GM21528 (cell line): ENCODE data around the gene USP48.
"Not testable (repeated sequence)": the region's sequence is repeated elsewhere in the genome, so short reads cannot be mapped to it uniquely, and the experiment has no call there.

Experiments used
- ATAC-seq: cut with Tn5 transposase; IDR thresholded peaks from one replicate; pipeline ENCODE4 v1.9.1; 2021; ENCODE audit warnings: mild to moderate bottlenecking, moderate library complexity; ENCODE audit not compliant: unreplicated experiment, low FRiP score

Gene USP48

GRCh38 chr1:21775985-21776562, 6.9 kb downstream of the USP48 start:
- no peak for ATAC-seq

GRCh38 chr1:21775550-21775914, 7.4 kb downstream of the USP48 start:
- ATAC-seq, result no peak

DNA sequence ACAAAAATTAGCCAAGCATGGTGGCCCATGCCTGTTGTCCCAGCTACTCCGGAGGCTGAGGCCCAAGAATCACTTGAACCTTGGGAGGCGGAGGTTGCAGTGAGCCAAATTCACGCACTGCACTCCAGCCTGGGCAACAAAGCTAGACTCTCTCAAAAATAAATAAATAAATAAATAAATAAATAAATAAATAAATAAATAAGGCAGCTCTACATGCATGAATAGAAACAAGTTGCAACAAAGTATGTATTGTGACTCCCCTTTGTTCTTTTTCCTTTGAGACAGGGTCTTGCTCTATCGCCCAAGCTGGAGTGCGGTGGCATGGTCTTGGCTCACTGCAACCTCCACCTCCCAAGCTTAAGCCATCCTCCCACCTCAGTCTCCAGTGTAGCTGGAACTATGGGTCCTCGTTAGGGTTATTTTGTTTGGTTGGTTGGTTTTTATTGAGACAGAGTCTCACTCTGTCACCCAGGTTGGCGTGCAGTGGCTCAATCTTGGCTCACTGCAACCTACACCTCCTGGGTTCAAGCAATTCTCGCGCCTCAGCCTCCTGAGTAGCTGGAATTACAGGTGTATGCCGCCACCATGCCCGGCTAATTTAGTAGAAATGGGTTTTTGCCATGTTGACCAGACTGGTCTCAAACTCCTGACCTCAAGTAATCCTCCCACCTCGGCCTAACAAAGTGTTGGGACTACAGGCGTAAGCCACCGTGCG, 8.0 kb downstream of the USP48 start:
- ATAC-seq, result no peak

GRCh38 chr1:21773585-21773984, 9.4 kb downstream of the USP48 start:
- no peak for ATAC-seq

GRCh38 chr1:21771672-21772071, 11.3 kb downstream of the USP48 start:
- ATAC-seq, result not testable (repeated sequence)

DNA sequence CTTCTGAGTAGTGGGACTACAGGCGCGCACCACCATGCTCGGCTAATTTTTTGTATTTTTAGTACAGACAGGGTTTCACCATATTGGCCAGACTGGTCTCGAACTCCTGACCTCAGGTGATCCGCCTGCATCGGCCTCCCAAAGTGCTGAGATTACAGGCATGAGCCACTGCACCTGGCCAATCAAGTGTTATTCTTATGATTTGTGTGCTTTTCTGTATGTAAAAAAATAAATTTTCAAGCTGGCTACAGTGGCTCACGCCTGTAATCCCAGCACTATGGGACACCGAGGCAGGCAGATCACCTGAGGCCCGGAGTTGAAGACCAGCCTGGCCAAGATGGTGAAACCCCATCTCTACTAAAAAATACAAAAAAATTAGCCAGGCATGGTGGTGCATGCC, 12.3 kb downstream of the USP48 start:
- not testable (repeated sequence) for ATAC-seq

- ATAC-seq, result no peak
Measured at GRCh38 chr1:21770201-21770600, 12.7 kb downstream of the USP48 start.

- ATAC-seq, result not testable (repeated sequence)
Measured at GRCh38 chr1:21767106-21767505, 15.8 kb downstream of the USP48 start.

DNA sequence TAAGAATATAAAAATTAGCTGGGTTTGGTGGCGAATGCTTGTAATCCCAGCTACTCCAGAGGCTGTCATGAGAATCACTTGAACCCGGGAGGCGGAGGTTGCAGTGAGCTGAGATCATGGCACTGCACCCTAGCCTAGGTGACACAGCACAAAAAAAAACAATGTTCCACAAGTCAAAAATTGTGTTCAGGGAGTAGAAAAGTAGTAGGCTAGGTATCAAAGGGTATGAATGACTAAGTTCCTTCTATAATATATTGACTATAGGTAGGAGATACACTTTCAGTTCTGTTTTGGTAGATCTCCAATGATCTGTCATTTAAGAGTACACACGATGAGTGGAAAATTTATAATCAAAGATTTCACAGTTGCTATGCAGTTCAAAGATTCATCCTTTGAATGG, 16.7 kb downstream of the USP48 start:
- no peak for ATAC-seq

GRCh38 chr1:21764615-21765423, 18.1 kb downstream of the USP48 start:
- no peak for ATAC-seq

DNA sequence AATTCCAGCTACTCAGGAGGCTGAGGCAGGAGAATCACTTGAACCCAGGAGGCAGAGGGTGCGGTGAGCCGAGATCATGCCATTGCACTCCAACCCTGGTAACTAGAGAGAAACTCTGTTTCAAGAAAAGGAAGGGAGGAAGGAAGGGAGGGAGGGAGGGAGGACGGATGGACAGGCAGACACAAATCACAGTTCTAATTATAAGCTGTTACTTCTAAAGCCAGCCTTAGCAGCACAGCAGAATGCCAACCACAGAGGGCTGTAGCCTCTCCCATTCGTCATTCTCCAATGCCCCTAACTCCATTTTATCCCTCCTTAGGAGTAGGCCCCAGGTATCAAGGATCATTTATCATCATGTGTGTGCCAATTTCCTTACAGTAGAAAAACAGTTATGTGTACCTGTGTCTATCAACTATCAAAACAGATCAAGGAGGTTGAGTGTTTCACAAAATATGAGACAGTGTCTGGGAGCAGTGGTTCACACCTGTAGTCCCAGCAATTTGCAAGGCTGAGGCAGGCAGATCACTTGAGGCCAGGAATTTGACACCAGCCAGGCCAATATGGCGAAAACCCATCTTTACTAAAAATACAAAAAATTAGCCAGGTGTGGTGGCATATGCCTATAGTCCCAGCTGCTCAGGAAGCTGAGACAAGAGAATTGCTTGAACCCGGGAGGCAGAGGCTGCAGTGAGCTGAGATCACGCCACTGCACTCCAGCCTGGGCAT, 19.1 kb downstream of the USP48 start:
- no peak for ATAC-seq

DNA sequence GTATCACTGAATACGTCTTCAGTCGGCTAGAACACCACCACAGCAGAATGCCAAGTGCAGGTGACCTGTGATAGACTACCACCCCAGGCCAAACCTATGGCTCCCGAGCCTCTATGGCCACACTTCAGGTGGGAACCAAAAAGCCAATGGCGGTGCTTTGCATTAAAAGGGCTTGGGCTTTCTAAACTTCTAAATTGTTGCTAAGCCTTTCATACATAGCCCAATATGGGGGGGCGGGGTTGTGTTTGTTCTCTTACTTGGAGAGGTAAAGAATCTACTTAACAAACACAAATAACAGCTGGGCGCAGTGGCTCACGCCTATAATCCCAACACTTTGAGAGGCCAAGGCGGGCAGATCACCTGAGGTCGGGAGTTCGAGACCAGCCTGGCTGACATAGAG, 19.7 kb downstream of the USP48 start:
- ATAC-seq, result no peak

DNA sequence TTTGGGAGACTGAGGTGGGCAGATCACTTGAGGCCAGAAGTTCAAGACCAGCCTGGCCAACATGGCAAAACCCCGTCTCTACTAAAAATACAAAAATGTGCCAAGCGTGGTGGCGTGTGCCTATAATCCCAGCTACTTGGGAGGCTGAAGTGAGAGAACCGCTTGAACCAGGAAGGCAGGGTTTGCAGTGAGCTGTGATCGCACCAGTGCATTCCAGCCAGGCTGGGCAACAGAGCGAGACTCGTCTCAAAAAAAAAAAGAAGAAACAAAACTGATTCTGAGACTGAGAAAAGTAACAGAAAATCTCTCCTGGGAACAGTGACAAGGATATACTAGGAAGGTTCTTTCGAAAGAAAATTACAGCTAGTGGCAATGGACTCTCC, 20.9 kb downstream of the USP48 start:
- ATAC-seq, result no peak

DNA sequence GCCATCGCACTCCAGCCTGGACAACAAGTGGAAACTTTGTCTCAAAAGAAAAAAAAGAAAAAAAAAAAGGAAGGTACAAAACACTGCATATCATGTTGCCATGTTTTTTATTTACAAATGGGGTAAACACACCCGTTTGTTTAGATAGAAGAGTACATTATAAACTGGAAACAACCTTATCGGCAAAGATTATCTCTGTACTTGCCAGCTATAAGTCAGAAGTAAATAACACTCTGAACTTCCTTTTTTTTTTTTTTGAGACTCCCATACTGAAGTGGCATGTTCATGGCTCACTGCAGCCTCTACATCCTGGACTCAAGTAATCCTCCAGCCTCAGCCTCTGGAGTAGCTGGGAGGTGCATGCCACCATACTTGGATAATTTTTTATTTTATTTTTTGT, 21.9 kb downstream of the USP48 start:
- ATAC-seq, result no peak

DNA sequence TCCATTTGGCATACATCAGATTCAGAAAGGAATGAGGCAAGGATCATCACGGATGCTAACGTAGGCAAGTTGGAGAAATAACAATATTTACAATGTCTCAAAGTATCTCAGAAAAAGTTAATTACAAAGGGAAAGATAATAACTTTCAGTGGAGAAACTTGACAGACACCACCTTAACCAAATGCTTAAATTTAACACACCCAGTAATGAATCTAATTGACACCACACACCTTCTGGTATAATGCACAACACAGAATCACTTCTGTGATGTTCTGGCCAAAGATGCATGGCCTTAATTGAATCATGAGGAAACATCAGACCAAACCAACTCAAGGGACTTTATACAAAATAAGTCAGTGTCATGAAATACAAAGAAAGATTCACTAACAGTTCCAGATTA, 23.1 kb downstream of the USP48 start:
- no peak for ATAC-seq

- ATAC-seq, result no peak
Measured at GRCh38 chr1:21759182-21759581, 23.8 kb downstream of the USP48 start.

GRCh38 chr1:21758614-21759013, 24.3 kb downstream of the USP48 start:
- no peak for ATAC-seq

GRCh38 chr1:21756393-21757089, 26.4 kb downstream of the USP48 start:
- no peak for ATAC-seq

- ATAC-seq, result no peak
Measured at GRCh38 chr1:21755067-21755466, 27.9 kb downstream of the USP48 start.

DNA sequence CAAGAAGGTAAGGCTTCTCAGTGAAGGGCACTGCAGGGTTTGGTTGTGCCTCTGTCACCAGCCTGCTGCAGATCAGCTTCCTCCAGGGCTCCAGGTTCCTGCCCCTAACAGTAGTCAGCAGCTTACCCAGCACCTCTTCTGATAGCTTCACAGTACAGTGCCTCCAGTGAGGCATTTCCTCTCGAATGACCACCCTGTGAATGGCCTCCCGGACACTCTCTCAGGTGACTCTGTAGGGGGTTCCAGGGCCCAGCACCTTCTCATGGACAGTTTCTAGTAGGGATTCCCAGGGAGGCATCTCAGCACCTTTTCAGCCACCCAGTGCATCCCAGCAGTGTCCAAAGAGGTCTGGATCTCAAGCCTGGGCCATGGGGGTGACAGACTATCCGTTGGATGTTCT, 28.4 kb downstream of the USP48 start:
- no peak for ATAC-seq

- no peak for ATAC-seq
Measured at GRCh38 chr1:21752186-21752585, 30.8 kb downstream of the USP48 start.
